Activated CD4-positive, CD25-positive, alpha-beta regulatory T cell treated with anti-CD3 and anti-CD28 coated beads, Interleukin-2, amount 50 U/mL, for 24 hours (primary cell): ENCODE measurements around the gene PSMC1.
A peak's percentile ranks its signal among the peaks of the same experiment; 100 is the strongest.

ENCODE experiments used
- ATAC-seq, 2 donors: fragments of 150-1000 bp; cut with Tn5 transposase; one replicate each; pipeline ENCODE4 v1.10.0; 2021; ENCODE audit warnings: mild to moderate bottlenecking in 1 of 2, moderate library complexity in 1 of 2

Gene PSMC1

DNA sequence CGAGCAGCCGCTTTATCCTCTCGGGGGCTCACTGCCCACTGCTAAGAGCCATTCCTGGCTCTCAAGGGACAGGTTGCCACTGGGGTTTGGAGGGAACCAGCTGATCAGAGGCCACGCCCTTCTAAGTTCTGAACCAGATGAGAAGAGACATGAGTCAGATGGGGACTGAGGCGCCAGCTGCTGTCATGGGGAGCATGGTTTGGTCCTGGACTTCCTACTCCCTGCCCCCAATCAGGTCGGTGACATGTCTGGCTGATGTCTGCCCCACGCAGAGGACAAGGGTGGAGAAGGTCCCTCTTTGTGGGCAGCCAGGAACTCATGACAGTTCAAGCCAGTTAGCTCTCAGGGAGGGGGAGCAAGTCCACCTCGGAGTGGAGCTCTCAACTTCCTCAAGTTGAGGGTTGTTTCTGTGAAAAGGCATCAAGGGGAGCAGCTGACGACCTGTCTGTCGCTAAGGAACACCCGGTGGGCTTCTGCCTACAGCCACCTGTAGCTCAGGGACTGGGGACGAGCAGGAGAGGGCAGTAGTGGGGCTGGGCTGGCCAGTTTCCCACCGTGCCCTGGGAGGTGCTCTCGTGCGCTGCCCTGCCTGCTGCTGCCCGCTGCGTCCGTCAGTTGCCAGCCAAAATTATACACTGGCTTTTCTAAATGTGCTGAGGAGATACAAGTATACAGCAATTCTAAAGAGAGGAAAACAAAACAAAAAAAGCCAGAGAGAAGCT lies 20.5 kb downstream of the PSMC1 start:
- no peak for ATAC-seq

DNA sequence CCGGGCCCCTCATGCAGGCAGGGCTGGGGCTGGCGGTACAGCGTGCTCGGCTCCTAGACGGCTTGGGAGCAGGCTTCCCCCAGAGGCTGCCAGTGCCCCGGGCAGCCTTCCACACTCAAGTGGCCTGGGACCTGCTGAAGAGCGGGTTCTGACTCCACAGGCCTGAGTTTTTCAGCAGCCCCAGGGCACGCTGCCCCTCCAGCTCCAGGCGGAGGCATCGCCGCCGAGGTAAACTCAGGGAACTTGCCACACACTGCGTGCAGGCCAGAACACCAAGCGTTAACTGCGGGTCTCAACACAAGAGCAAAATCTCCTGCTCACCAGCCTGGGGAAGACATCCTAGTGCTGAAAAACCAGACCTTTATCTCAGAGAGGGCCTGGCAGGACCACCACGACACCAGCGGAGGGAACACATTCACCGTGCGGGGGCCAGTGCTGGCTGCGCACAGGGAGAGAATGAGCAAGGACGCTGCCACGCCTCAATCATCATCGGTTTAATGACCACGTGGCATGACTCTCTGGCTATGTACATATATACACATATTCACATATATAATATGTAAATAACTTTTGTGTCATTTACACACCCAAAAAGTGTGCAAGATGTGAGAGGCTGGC lies 21.3 kb downstream of the PSMC1 start:
- ATAC-seq: no peak

DNA sequence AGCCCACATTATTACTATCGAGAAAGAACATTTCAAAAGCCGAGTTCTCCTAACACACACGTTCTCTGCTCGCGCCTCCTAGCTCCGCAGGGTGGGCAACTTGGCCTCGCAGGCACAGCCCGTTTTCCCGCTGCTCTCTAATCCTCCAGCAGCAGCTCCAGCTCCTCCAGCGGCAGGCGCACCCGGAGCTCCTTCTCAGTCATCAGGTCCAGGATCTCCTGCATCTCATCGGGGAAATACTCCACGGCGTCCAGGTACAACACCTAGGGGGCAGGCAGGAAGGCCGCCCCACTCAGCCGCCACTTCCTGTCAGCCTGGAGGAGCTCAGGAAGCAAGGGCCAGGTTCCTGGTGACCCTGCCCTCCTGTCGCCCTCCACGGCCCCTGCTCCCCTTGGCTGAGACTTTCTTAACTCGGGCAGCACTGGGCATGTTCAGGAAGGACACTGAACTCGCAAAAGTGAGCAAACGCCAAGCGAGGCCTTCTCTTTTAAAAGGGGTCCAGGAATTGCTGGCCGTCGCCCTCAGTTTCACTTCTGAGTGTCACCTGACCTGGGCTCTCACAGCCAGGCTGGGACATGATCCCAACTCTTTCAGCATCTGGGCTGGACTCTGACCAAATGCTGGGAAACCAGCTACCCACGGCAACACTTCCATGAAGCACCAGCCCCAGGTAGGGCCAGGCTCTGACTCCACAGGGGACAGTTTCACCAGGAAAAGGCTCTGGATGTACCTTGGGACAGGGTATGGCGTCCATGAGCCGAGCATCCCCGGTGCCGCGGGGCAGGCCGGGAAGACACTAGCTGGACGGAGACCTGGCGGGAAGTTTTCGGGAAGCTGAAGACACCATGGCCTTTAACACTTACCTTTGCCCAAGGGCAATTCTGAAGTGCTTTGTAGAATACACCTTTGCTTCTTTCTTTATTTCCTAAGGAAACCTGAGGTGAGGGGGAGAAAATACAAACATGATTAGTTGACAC lies 22.1 kb downstream of the PSMC1 start:
- no peak for ATAC-seq

DNA sequence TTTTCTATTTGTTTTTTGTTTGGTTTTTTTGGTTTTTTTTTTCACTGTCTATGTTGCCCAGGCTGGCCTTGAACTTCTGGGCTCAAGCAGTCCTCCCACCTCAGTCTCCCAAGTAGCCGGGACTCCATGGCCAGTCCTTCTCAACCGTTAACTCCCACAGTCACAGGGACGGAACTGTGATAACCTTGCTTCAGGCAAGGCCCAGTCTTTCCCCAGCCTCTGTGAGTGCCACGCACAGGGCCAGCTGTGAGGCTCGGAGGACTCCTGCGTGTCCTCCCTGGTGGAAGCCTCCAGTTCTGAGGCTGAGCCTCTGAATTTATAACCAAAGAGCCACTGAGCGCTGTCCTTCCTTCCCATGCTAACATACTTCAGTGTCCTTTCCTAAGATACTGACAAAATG lies 23.7 kb downstream of the PSMC1 start:
- no peak for ATAC-seq

DNA sequence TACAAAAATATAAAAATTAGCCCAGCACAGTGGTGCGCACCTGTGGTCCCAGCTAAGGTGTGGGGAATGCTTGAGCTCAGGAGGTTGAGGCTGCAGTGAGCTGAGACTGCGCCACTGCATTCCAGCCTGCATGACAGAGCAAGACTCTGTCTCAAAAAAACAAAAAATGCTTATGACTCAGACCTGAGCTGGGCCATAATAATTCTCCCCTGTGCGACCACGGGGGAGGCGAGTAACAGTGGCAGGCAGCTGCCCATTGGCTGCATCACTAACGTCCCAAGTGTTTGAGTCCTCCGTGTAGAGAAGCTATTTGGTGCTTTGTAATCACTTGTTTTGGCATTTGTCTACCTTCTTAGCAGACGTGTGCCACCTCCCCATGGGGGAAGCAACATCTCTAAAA lies 24.9 kb downstream of the PSMC1 start:
- peak in 1 of 2 donors; percentile 30 for ATAC-seq

DNA sequence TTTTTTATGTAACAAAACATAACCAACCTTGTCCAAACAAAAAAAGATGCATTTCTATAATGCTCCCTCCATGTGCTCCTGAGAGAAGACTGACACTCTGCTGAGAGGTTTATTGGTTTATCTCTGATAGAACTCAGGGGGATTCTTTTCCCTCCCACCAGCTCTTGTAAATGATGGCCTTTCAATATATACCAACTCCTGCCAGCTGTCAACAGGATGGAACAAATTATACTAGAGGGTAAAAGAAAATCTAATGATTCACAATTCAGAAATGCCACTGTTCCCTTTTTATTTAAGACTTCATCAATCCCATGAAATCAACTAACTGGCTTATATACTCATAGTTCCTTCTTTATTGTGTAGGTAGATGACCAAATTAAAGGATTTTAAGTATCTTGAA lies 25.4 kb downstream of the PSMC1 start:
- no peak for ATAC-seq

DNA sequence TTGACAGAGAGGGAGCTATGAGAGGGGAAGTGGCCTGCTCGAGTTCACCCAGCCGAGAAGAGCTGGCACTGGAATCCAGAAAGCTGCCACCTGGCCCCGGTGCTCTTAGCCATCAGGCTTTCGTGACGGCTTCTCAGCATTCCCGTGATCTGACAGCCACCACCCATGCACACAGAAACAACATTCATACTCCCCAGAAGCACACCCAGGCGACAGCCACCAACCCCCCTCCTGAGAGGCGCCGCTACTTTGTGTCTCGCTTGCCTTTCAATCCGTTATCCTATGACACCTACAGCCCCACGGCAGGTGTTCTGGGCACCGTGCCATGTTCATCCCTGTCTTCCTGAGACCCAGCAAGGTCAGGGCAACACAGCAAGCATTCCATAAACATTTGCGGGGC lies 31.4 kb downstream of the PSMC1 start:
- no peak for ATAC-seq

DNA sequence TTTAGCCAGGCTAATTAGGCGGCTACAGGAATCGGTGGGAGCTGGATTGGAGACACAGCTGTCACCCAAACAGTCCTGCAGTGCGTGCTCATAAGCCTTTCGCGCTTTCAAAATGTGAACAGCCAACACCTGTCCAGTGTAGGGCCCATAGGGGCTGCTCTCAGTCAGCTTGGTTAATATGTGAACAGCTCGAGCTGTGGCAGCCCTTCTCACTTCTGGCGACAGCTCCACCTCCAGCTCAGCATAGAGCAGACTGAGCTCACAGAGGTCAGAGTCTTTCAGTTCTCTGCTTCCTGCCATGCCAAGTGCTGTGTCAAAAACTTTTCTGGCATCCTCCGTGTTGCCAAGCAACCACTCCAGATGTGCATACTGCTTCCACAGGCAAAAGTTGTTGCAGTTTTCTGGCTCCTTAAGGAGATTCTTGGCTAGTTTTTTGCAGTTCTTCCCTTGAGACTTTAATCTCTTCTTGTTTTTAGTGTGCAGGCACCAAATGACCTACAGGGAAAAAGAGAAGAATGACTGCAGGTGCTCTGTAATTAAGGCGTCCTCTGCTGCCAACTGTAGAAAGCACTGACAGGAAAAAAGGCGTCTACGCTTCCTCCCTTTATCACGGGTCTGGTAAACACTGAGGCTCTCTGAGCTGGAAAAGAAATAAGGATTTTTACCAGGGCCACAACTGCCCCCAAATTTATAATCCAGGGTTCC lies 32.5 kb downstream of the PSMC1 start:
- ATAC-seq: no peak

DNA sequence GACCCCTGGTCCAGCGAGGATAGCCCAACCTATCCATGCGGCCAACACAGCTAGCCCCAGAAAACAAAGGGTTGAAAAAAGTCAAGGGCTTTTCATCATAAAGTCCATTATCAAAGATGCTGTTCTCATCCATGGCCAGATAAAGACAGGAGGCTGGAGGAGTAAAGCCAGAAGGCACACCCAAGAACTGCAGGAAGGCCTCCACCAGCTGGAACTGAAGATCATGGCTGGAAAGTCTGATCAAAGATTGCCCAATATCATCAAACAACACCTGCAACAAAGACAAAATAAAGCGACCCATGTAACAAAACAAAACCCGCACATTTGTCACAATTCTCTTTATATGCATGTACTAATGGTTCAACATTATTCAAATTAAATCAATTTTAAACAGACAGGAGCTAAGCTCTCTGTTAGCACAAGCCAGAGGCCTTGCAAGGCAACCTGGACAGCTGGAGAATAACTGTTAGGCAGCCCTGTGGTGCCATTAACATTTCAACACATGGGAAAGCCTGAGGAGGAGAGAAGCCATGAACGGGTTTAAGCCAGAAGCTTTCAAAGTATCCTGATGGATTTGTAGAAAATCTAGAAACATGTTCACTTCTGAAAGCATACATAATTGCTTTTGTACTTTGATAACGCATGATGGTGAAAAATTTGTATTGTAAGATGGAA lies 34.1 kb downstream of the PSMC1 start:
- no peak for ATAC-seq

DNA sequence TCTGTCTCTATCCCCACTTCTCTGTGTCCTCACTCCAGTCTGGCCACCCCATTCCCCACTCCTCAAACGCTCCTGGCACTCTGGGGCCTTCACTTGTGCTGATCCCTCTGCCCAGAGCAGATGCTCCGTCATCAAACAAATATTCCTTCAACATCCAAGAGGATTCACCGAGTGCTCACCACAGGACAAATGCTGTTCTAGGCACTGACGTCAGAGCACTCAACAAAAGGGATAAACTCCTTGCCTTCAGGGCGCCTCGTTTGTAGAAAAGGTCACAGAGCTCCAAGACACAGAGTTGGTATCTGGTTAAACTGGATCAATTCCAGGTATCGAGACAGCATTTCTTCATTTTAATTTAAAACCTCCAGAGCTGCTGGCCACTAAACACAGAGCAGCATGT lies 35.3 kb downstream of the PSMC1 start:
- ATAC-seq: no peak

DNA sequence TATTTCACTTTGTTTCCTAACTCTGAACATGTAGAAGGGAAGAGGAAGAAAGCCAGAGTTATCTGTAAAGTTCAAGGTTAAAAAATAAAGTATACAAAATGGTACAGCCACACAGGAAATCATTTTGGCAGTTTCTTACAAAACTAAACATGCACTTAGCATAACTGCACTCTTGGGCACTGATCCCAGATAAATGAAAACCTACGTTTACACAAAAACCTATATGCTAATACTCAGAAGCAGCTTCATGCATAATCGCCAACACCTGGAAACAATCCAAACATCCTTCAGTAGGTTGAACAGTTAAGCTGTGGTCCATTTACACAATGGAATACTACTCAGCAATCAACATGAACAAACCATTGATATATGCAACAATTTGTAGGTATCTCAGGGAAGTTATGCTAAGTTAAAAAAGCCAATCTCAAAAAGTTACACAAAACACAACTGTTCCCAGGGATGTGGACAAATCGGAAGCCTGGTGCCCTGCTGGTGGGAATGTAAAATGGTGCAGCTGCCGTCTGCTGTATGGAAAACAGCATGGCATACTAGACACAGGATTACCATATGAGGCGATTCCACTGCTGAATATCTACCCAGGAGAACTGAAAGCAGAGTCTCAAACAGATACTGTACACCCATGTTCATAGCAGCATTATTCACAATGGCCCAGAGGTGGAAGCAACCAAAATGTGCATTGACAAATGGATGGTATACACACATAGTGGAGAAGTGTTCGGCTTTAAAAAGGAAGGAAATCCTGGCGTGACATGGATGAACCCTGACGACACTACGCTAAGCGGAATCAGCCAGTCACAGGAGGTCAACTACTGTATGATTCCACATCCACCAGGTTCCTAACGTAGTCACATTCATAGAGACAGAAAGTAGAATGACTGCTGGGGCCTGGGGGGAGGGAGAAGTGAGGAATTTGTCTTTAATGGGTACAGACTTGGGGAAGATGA lies 37.7 kb downstream of the PSMC1 start:
- no peak for ATAC-seq

DNA sequence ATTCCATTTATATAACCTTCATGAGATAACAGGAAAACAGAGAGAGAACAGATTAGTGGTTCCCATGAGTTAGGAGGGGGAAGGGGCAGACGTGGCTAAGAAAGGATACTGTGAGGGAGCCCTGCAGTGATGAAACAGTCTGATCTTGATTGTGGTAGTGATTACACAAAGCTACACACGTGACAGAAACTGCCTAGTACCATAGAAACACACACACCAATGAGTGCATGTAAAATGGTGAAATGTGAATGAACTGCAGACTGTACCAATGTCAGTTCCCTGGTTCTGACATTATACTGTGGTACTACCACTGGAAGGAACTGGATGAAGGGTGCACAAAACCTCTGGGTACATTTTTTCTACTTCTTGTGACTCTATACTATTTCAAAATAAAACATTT lies 38.5 kb downstream of the PSMC1 start:
- ATAC-seq: no peak

DNA sequence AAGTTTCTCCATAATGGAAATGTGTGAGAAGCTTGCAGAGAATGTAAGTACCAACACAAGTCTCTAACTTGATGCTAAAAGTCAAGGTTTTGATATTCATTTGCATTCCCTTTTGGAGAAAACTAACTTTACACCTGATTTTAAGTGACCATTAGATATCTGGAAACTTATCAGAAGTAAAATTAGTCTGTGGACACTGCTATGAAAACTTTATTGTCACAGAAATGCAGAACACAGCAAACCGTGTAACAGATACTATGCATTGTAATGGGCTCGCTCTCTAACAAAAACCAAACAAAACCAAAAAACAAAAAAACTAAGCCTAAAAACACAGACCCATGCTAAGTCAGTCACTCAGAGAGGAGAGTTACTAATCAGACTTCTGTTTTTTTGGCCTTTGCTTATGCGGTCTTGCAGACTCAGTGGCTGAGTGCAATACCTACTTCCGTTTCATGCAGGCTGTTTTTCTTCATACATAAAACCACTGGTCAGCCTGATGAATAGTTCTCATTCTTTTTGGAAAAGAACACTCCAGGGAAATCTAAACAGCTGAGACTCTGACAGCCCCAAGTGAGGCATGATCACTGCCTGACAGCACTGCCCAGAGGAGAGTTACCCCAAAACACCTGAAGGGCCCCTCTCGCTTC lies 39.6 kb downstream of the PSMC1 start:
- ATAC-seq: no peak

DNA sequence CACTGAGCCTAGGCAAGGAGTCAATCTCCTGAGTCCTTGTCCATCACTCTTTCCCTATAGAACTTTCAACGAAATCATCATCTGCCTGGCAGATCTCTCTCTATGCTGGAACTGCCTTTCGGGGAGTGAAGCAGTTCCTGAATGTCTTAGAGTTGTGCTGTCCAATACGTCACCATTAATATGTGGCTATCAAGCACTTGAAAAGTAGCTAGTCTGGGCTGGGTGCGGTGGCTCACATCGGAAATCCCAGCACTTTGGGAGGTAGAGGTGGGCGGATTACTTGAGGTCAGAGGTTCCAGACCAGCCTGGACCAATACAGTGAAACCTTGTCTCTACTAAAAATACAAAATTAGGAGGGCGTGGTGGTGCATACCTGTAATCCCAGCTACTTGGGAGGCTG lies 40.3 kb downstream of the PSMC1 start:
- ATAC-seq: no peak

DNA sequence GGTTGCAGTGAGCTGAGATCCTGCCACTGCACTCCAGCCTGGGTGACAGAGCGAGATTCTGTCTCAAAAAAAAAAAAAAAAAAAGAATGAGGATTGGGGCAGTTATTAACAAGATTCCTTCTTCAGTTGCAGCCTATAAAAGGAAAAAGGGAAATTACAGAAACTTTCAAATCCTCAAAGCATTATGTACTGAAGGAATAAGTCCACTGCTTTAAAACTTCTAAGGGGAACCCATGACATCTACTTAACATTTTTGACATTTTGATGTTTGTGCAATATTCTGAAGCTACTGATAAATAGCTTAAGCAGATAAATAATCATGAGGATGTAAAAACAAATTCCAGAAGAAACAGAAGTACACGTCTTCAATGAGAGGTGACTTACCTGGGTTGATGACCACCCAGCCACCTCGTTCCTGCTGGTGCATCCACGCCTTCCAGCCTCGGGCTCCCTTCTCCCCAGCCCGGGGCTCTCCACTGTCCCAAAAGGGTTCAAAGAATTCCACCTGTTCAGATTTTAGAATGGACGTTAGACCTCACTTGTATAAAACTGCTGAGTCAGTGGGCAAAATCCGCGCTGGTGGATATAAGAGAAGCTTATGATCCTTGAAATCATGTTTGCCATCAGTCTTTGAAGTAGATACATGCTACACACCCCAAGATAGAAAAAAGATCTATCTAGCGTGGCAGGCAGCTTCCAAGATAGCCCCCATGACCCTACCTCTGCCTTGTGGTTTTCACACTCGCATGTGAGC lies 41.7 kb downstream of the PSMC1 start:
- ATAC-seq: no peak

DNA sequence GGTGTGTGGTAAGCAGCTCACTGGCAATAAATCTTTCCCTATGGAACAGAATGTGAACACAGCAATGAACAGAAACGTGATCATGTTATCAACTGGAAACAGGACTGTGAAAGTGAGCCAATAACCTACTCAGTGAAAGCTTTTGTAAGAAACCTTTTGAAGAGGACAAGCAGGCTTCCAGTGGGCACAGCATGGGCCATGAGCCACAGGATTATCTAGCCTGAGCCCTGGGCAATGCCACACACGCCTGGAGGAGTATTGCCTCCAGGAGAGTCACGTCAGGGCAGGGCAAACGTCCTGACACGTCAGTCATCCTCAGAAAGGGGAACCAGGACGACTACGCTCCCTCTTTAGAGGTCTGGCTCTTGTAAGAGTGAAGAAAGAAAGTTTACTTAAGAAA lies 43.1 kb downstream of the PSMC1 start:
- no peak for ATAC-seq

DNA sequence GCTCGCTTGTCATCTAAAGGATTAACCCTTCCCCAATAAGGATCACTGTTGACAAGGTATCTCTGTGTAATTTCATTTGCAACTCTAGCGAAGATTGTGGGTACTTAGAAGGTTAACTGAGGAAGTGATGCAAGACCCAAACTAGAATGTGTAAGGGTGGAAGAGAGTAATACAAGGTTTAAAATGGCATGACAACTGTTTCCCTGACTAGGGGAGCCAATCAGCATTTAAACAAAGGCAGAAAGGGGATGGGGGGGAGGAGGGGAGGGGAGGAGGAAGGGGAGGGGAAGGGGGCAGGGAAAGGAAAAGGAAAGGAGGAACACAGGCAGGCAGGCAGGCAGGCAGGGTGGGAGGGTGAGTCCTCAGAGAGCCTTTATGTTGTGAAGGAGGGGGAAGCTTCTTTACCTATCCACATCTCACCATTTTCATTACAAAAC lies 44.3 kb downstream of the PSMC1 start:
- no peak for ATAC-seq

DNA sequence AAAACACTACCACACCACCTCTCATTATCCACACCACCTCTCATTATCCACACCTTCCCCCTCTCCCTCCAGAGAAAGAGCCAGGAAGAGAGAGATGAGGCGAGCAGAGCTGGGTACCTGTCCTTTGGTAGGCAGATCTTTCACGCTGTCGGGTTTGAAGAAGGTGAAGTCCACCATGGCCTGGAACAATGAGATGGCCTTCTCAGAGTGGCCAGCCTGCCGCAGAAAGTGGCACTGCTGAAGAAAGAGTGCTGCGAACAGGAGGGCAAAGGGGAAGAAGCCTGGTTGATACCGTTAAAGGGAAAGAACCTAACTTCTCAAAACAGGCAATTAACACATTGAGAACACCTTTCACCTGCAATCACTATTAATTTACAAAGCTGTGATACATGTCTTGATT lies 44.8 kb downstream of the PSMC1 start:
- ATAC-seq: no peak

DNA sequence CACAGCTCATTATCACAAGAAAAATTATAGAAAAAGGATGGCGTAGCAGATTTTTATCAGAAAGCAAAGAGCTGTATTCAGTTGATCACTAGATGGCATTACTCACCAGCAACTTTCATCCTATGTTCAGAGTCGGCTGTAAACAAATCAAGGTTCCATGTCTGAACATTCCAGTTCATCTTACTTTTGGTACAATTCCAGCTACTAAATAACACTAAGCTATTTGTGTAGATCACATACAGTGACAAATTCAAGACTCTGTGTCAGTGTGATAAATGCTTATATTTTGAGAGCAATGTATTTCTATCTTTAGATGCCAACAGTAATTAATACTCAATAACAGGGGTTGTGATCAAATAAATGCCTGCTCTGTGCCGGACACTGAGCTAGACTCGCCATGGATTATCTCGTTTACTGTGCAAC lies 45.3 kb downstream of the PSMC1 start:
- ATAC-seq: no peak
